ENCODE measurements around the gene CAPN7.

CAPN7 gene

DNA sequence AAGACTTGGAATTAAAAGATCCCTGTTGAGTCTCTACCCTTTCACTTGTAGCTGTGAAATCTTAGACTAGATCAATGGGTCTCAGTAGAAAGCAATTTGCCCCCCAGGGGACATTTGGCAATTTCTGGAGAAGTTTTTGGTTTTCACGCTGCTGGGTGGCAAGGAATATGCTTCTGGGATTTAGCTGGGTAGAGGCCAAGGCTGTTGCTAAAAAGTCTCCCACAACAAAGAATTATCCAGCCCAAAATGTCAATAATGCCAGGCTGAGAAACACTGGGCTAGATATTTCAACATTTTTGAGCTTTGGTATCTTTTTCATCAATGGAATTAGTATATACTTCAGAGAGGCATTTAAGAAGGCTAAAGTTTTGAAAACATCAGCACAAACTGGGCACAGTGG is 8.7 kb downstream of the CAPN7 start:
- DNase-seq (ENCODE audit: extremely low read depth, low read depth) = no peak
- TF ChIP-seq, protein P1, sequence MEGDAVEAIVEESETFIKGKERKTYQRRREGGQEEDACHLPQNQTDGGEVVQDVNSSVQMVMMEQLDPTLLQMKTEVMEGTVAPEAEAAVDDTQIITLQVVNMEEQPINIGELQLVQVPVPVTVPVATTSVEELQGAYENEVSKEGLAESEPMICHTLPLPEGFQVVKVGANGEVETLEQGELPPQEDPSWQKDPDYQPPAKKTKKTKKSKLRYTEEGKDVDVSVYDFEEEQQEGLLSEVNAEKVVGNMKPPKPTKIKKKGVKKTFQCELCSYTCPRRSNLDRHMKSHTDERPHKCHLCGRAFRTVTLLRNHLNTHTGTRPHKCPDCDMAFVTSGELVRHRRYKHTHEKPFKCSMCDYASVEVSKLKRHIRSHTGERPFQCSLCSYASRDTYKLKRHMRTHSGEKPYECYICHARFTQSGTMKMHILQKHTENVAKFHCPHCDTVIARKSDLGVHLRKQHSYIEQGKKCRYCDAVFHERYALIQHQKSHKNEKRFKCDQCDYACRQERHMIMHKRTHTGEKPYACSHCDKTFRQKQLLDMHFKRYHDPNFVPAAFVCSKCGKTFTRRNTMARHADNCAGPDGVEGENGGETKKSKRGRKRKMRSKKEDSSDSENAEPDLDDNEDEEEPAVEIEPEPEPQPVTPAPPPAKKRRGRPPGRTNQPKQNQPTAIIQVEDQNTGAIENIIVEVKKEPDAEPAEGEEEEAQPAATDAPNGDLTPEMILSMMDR (IDR thresholded peaks at IDR 0.05; ENCODE audit: low read depth, low read length) = no peak

DNA sequence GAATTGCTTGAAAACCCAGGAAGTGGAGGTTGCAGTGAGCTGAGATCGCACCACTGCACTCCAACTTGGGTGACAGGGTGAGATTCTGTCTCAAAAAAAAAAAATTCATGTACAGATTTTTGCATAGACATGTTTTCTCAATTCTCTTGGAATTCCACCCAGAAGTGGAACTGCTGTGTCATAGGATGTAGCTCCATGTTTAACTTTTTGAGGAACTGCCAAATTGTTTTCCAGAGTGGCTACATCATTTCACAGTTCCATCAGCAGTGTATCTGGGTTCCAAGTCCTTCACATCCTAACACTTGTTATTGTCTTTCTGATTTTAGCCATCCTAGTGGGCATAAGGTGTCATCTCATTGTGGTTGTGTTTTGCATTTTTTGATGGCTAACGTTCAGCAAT is 9.9 kb downstream of the CAPN7 start:
- no peak for DNase-seq (ENCODE audit: extremely low read depth, low read depth)
- TF ChIP-seq, protein P1 (IDR thresholded peaks at IDR 0.05; ENCODE audit: low read depth, low read length) = no peak

DNA sequence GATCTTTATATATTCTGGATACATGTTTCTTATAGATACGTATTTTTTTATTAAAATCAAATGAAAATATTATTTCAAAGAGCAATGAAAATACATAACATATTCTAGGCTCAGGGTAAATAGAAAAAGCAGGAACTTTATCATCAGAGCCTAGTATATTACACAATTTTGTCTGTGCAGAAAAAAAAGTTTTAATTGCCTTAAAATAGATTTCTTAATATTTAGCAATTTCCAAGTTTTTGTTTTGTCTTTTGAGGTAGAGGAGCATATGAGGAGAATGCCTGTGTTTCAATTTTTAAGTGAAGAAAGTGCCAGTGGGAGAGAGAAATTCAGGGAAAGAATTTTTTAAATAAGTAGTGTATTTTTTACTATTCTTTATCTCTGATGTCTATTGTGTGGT is 10.5 kb downstream of the CAPN7 start:
- TF ChIP-seq, protein P1 (IDR thresholded peaks at IDR 0.05; ENCODE audit: low read depth, low read length) = no peak
- DNase-seq (ENCODE audit: extremely low read depth, low read depth) = no peak

DNA sequence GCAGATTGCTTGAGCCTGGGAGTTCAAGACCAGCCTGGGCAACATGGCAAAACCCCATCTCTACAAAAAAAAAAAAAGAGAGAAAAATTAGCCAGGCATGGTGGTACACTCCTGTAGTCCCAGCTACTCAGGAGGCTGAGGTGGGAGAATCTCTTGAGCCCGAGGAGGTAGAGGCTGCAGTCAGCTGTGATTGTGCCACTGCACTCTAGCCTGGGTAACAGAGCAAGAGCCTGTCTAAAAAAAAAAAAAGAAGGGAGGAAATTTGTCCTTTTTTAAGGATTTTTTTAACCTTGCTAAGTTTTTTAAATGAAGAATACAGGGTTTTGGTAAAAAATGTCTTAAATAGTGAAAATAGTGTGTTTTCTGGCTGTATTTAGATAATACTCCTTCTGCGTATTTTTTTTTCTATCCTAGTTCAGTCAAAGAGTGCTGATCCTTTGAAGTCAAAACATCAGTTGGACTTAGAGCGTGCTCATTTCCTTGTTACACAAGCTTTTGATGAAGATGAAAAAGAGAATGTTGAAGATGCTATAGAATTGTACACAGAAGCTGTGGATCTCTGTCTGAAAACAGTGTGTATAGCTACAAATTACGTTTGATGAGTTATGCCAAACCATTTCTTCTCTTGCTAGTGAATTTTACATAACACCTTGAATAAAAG is 11.1 kb downstream of the CAPN7 start:
- TF ChIP-seq, protein P1 (IDR thresholded peaks at IDR 0.05; ENCODE audit: low read depth, low read length) = no peak
- no peak for DNase-seq (ENCODE audit: extremely low read depth, low read depth)

DNA sequence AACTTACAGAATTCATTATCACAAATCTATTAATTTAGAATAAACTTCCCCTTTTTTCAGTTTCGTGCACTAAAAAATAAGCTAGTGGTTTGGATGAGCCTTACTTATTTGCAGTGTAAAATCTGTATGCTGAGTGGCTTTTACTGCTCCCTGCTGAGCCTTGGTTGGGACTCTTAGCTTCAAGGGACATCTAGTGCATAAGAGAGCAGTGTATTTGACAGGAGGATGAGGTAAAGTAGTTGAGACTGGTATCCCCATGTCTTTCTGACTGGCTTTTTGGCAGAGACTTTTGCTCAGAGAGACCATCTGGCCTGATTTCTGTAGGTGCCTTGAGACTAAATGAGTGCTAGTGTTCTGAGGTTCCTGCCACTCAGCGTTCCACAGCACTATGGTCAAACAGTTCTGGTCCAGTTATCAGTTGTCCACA is 11.8 kb downstream of the CAPN7 start:
- no peak for DNase-seq (ENCODE audit: extremely low read depth, low read depth)
- TF ChIP-seq, protein P1 (IDR thresholded peaks at IDR 0.05; ENCODE audit: low read depth, low read length) = no peak

DNA sequence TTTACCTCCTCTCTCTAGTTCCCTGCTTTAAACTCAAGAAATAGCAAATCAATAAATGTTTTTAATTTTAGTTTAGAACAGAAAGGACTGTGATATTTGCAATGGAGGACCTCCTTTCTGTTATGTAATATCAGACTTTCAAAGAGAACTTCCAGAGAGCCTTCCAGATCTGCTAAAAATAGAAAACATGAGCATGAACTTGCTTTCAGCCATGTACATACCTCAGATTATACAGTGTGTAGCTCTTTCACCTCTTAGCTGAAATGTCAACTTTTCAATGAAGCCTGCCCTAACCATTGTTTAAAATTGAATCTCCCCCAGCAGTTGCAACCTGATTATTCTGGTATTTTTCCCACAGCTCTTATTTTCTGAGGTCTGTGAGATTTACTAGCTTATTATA is 12.6 kb downstream of the CAPN7 start:
- TF ChIP-seq, protein P1 (IDR thresholded peaks at IDR 0.05; ENCODE audit: low read depth, low read length) = no peak
- no peak for DNase-seq (ENCODE audit: extremely low read depth, low read depth)

DNA sequence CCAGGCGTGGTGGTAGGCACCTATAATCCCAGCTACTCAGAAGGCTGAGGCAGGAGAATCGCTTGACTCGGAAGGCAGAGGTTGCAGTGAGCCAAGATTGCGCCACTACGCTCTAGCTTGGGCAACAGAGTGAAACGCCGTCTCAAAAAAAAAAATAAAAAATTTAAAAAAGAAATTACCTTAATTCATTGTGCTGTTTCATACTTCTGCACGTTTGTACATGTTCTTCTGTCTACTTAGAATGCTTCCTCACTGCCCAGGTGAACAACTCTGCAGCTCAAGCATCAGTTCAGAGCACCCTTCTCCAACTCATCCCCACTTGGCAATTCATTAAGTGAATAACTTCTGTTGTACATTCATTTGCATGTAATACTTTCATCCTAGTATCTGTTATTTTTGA is 14.0 kb downstream of the CAPN7 start:
- TF ChIP-seq, protein P1 (IDR thresholded peaks at IDR 0.05; ENCODE audit: low read depth, low read length) = no peak
- DNase-seq (ENCODE audit: extremely low read depth, low read depth) = no peak
